ENCODE measurements around the gene C5orf47.

DNA sequence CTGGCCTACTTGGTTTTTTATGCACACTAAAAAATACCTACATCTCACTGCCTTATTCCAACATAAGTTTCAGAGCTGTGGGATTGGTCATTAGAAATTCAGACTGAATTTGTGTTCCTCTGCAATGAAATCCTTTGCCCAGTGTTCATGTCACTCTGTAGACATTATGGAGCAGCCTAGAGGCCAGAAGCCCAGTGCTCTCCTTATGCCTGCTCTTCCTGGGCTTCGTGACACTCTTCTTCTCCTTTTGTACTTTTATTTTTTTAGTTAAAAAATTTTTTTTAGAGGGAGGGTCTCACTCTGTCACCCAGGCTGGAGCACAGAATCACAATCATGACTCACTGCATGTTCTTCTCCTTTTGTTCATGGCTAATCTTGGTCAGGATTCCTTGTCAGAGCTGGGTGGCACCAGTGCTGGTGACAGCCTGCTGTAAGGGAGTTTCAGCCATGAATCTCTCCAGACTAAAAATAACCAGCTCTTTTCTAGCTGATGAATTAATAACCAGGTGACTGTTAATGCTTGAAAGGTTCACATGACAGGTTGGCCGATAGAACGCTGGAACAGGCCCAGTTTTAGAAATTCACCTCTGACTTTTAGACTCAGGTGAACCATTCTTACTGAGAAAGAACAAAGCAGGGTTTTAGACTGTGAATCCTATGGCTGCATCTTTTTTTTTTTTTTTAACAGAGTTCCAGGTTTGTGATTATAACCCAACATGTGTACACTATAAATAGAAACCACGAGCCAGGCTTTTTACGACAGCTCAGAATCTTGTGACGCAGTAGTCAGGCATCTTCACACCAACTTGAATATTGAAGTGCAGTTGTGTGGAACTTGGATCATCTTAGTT lies 34.1 kb upstream of the C5orf47 start:
- TF ChIP-seq, protein P1, sequence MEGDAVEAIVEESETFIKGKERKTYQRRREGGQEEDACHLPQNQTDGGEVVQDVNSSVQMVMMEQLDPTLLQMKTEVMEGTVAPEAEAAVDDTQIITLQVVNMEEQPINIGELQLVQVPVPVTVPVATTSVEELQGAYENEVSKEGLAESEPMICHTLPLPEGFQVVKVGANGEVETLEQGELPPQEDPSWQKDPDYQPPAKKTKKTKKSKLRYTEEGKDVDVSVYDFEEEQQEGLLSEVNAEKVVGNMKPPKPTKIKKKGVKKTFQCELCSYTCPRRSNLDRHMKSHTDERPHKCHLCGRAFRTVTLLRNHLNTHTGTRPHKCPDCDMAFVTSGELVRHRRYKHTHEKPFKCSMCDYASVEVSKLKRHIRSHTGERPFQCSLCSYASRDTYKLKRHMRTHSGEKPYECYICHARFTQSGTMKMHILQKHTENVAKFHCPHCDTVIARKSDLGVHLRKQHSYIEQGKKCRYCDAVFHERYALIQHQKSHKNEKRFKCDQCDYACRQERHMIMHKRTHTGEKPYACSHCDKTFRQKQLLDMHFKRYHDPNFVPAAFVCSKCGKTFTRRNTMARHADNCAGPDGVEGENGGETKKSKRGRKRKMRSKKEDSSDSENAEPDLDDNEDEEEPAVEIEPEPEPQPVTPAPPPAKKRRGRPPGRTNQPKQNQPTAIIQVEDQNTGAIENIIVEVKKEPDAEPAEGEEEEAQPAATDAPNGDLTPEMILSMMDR (IDR thresholded peaks at IDR 0.05) = no peak
- TF ChIP-seq POLR2A (IDR thresholded peaks at IDR 0.05) = no peak
